ENCODE data around the gene YPEL3. TPM values are rescaled to one million over a fixed set of nuclear protein-coding genes. Genes with fewer than 3 reads are reported as not detected.

Gene YPEL3
- total and polyA plus RNA-seq, 2 experiments from 2014 or later: 20.1 to 82.1 TPM

- Histone ChIP-seq H4K20me1 (ENCODE audit: insufficient read depth, poor library complexity, severe bottlenecking) (peaks cover 2% of the 10 kb centered on the region), H3K9me2 (replicated peaks; ENCODE audit: insufficient read depth) (no peaks in the 10 kb centered on the region), H3K27me3 (no peaks in the 10 kb centered on the region), H3K27ac (no peak overlapping the region), H3K4me2 (no peak overlapping the region), H3K4me3 (no peak overlapping the region), H3K9me3 (ENCODE audit: low read depth) (no peaks in the 10 kb centered on the region), H3K36me3 (replicated peaks; ENCODE audit: insufficient read depth, low read depth) (no peaks in the 10 kb centered on the region), H3K79me2 (peaks cover 13% of the 10 kb centered on the region), H3K4me1 (ENCODE audit: insufficient read depth) (peaks cover 5% of the 10 kb centered on the region), H2AFZ (no peak overlapping the region)
- DNase-seq (ENCODE audit: low spot score): no peak
- WGBS (ENCODE audit: low lambda C conversion rate, missing lambda C conversion rate): 92% methylated on average over 10 of the region's 17 CpGs
- TF ChIP-seq EZH2phosphoT487 (IDR thresholded peaks at IDR 0.05; ENCODE audit: low read depth, severe bottlenecking, unreplicated experiment) (no peak), EZH2 (IDR thresholded peaks at IDR 0.05; ENCODE audit: borderline replicate concordance) (no peak), CTCF (IDR thresholded peaks at IDR 0.05; ENCODE audit: poor library complexity) (no peak)
Observed at GRCh38 chr16:30084816-30085159, 11.2 kb downstream of the YPEL3 start.

- DNase-seq (ENCODE audit: low spot score): no peak
- no peaks in the 10 kb centered on the region for H3K9me2 ChIP-seq (replicated peaks; ENCODE audit: insufficient read depth)
- peaks cover 18% of the 10 kb centered on the region for H3K79me2 ChIP-seq
- 96% methylated on average over 18 of the region's 18 CpGs for WGBS (ENCODE audit: low lambda C conversion rate, missing lambda C conversion rate)
- H2AFZ ChIP-seq: no peak overlapping the region
- peaks cover 3% of the 10 kb centered on the region for H4K20me1 ChIP-seq (ENCODE audit: insufficient read depth, poor library complexity, severe bottlenecking)
- TF ChIP-seq EZH2 (IDR thresholded peaks at IDR 0.05; ENCODE audit: borderline replicate concordance) (no peak), EZH2phosphoT487 (IDR thresholded peaks at IDR 0.05; ENCODE audit: low read depth, severe bottlenecking, unreplicated experiment) (no peak), CTCF (IDR thresholded peaks at IDR 0.05; ENCODE audit: poor library complexity) (no peak)
- H3K4me2 ChIP-seq: no peak overlapping the region
- no peaks in the 10 kb centered on the region for H3K36me3 ChIP-seq (replicated peaks; ENCODE audit: insufficient read depth, low read depth)
- H3K4me1 ChIP-seq (ENCODE audit: insufficient read depth): peaks cover 5% of the 10 kb centered on the region
- no peaks in the 10 kb centered on the region for H3K27me3 ChIP-seq
- H3K4me3 ChIP-seq: no peak overlapping the region
- no peak overlapping the region for H3K27ac ChIP-seq
- no peaks in the 10 kb centered on the region for H3K9me3 ChIP-seq (ENCODE audit: low read depth)
Observed at GRCh38 chr16:30084096-30084815, 11.8 kb downstream of the YPEL3 start.

DNA sequence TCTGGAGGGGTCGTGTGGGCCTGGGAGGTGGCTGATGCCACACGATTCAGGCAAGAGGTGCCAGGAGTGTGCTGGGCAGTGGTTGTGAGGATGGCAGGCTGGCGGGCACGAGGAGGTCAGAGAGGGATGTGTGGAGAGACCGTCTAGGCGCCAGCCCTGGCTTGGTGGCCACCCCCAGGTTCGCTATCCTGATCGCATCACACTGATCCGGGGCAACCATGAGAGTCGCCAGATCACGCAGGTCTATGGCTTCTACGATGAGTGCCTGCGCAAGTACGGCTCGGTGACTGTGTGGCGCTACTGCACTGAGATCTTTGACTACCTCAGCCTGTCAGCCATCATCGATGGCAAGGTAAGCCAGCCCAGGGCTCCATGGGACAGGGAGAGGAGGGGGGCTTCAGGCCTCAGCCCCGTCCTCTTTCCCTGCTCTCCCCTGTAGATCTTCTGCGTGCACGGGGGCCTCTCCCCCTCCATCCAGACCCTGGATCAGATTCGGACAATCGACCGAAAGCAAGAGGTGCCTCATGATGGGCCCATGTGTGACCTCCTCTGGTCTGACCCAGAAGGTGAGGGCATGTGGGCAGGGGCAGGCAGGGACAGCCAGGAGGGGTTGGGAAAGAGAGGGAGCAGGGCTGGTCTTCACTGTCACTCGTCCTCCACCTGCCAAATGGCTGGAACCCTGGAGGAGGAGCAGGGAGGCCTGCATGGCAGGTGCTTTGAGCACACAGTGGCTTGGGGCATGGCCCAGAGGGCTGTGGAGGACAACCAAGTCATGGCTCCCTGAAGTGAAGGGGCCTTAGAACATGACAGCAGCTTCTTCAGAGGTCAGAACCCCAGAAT lies 12.6 kb downstream of the YPEL3 start:
- Histone ChIP-seq H3K4me2 (no peak overlapping the region), H3K4me1 (ENCODE audit: insufficient read depth) (peaks cover 5% of the 10 kb centered on the region), H3K9me2 (replicated peaks; ENCODE audit: insufficient read depth) (no peaks in the 10 kb centered on the region), H3K36me3 (replicated peaks; ENCODE audit: insufficient read depth, low read depth) (no peaks in the 10 kb centered on the region), H3K27ac (no peak overlapping the region), H3K4me3 (no peak overlapping the region), H3K9me3 (ENCODE audit: low read depth) (no peaks in the 10 kb centered on the region), H2AFZ (no peak overlapping the region), H3K79me2 (peaks cover 26% of the 10 kb centered on the region), H3K27me3 (no peaks in the 10 kb centered on the region), H4K20me1 (ENCODE audit: insufficient read depth, poor library complexity, severe bottlenecking) (peaks cover 5% of the 10 kb centered on the region)
- DNase-seq (ENCODE audit: low spot score): no peak
- 94% methylated on average over 24 of the region's 24 CpGs for WGBS (ENCODE audit: low lambda C conversion rate, missing lambda C conversion rate)
- TF ChIP-seq EZH2 (IDR thresholded peaks at IDR 0.05; ENCODE audit: borderline replicate concordance): no peak
- TF ChIP-seq EZH2phosphoT487 (IDR thresholded peaks at IDR 0.05; ENCODE audit: low read depth, severe bottlenecking, unreplicated experiment): no peak
- no peak for TF ChIP-seq CTCF (IDR thresholded peaks at IDR 0.05; ENCODE audit: poor library complexity)

All from hepatocyte (in vitro differentiated cells).